Measurements from ENCODE around the gene CDON.
"Not testable (repeated sequence)": the region's sequence is repeated elsewhere in the genome, so short reads cannot be mapped to it uniquely, and the experiment has no call there.

CDON gene

DNA sequence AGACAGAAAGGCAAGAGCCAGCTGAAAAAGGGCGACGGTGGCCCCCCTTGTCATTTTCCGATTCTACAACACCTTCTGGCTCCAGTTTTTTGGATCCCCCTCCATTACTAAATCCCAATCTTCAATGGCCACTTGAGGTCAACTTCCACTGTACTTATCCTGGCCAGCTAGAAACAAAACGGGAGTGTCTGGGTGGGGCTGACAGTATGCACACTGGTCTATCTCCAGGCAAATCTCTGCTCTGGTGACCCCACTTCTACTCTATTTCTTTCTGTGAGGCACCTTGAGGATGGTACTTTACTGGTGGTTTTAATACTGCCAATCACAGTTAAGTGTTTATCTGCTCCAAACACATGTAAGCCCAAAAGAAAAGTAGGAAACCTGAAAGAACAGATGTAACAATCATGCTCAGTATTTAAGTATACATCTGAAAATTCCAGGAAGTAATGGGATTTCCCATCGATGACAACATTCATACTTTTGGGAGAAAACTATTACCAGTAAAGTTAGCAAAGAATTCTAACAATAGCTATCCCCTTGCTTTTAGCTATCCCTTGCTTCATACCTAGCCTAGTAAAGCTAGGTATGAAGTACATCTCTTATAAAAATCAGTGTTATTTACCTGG, 16.0 kb downstream of the CDON start:
- DNase-seq, result no peak

DNA sequence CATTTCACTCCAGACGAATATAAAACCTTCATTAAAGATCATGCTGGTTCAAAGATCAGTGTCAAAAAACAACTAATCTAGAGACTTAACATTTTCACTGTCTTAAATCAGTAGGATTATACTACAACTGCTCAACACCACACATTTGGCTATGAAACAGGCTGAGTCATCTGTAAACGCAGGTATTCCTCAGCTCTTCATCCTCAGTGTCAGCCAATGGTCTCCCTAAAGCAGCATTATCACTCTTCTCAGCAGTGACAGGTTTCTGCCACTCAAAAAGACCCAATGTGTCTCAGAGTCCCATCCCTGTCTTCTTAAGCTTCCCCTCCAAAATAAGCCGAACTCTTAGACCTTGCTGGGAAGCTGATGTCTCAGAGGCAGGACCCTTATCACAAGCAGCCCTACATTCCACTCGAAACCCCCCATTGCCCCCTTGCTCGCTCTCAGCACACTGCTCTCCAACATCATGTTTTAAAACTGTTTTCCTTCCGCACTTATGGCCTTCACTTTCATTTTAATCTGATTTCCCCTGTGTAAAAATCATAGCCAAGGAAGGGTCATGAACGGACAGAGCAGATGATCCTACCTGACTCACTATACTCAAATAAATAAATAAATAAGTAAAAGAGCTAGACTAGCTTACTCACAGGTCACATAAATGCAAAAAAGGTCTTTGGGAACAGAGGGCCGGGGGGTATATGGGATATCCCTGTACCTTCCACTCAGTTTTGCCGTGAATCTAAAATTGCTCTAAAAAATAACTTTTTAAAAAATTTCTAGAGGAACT, 23.0 kb downstream of the CDON start:
- no peak for DNase-seq

DNA sequence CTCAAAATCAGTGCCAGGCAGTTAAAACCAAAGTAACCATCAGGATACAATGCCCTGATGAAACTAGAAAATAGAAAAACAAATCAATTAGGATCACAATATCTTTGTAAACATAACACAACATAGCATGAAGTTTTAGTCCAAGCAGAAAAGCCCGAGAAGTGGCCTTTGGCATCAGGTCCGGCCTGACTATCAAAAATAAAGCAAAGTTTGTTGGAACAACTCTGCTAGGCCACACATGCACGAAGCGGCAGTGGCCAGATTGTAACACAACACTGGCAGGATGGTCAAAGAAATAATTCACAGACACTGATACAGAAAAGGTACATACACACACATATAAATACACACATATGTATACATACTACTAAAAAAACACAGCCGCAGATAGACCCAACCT, 26.9 kb downstream of the CDON start:
- DNase-seq, result no peak

DNA sequence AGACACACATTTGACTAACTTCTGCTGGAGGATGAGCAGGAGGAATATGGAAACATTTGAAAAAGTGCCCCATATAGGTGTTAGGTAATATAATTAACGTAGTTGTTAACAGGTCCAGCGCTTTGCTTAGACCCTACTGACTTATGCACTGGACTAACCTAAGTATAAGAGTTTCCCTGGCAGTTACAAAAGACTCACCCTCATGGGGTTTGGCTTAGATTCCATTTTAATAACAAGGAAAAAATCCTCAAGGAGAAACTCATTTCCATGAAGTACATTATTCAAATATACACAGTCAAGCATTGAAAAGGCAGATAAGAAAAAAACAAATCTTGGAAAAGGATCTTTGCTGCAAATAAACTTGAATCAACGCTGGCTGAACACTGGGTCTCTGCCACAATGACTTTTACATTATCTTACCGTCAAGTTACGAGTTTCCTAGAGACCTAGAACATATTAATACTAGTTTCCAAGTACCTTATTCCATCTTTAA, 27.7 kb downstream of the CDON start:
- DNase-seq, result no peak

DNA sequence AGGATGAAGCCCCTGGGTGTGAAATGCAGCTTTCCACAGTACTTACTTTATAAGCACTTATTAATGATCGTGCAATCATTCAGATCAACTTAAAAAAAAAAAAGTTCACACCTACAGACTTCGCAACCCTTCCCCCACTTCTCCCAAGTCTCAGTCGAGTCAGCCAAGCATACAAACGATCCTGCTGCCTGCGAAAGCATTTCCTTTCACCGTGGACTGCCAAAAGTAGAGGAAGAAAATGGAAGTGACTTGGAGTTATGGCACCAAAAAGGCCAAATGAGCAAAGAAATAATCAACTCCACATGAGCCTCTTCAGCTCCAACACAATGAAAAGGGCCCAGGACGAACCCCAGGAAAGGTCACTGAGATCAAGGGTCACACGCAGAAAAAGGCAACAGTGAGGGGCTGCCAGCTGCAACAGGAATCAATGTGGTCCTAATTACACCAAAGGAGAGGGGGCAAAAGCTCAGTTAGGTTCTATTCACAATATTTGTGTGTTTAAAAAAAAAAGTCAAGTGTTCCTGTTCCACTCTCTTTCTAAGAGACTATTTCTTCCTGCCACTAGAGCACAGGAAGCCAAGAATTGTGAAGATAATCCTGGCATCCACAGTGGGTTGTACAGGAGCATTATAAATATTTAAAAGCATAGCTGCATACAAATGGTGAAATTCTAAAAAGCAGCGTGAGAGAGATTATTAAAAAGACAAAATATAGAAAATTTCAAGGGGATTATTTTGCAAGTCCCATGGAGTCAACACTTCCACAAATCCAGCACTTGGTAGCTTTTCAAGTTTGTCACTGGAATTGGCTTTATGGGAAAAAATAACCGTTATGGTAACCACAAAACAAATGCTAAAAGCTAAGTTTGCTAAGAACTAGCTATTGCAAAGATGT, 28.4 kb downstream of the CDON start:
- no peak for DNase-seq

DNA sequence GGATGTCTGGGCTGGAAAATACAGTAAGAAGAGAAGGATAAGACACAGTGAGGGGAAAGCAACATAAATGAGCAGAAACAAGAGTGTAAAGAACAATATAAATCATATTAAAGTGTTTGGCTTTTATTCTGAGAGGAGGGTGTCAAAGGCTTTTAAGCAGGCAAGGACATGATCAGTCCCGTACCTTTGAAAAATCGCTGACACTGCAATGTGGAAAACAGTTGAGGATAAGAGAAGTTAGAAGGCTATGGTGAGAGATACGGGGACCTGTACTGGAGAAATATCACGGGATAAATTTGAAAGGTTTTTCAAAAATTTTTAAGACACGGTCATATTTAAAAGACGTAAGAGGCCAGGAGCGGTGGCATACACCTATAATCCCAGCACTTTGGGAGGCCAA, 30.3 kb downstream of the CDON start:
- DNase-seq, result no peak

DNA sequence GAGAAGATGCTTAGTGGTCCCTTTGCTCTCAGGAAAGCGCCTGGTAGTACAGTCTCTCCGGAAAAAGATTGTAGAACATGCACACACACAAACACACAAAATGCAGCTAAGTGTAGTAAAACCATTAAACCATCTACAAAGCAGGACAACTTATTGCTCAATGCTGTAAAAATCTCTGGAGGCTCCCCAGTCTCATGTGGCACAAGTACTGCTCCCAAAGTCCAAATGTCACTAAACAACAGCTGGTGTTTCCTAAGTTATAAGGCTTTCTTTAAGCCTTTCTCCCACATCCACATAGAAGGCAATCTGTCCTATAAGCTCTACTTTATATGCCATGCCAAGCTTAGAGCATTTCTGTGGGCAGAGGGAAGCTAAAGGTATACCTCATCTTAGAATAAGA, 32.9 kb downstream of the CDON start:
- no peak for DNase-seq

DNA sequence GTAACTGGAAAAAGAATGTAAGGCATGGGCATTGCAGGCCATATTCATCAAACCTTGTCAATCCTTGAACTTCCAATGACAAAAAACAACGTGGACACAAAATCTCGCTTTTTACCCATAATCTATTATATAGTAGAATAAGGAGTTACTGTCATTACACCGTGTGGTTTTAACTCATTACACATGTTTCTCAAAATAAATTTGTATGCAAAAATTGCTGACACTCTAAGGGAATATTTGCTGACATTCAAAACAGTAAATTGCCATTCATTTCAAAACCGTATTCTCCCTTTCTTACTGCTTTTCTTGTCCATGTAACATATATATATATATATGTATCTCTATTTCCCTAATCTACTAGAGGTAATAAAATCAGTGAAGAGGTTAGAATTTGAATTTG, 33.4 kb downstream of the CDON start:
- no peak for DNase-seq

DNA sequence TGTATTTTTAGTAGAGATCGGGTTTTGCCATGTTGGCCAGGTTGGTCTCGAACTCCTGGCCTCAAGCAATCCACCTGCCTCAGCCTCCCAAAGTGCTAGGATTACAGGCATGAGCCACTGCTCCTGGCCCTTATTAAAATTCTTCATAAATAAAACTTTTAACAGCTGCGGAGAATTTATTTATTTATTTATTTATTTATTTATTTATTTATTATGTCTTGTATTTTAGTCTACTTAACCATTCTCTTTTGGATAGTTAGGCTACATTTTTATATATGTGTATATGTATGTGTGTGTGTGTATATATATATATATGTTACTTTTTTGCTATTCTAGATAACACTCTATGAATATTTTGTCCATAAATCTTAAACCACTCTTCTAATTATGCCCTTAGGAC, 34.1 kb downstream of the CDON start:
- DNase-seq, result not testable (repeated sequence)

DNA sequence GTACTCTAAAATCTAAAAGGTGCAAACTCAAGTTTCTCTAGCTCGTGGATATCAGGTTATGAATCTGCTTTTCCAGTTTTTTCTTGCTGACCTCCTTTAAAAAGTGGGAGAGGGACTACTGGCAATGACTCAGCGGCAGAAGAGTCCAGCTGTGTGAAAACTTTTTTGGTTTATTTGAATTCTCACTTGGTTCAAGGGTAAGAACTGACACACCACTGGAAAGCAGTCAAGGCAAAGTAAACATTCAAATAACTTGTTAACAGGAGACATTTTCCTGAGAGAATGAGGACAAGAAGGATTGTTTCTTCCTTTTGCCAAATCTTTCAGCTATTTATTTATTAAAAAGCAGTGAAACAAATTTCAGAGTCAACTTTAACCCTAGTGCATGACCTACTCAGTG, 36.1 kb downstream of the CDON start:
- no peak for DNase-seq

DNA sequence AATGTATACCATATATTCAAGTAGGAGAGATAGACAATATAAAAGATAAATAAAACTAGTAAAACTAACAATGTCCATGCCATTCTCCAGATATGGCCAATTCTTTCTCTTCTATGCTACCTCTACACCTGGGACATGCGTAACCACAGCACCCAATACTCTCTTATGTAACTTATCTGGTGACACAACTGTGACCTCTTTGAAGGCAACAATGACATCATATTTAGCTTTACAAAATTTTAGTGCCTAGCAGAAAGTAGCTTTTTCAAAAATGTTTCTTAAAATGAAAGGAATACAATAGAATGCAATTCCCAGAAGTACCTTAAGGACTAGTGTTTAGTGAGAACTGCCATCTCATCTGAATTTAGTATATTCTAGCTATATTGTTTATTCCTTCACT, 36.8 kb downstream of the CDON start:
- DNase-seq, result no peak

DNA sequence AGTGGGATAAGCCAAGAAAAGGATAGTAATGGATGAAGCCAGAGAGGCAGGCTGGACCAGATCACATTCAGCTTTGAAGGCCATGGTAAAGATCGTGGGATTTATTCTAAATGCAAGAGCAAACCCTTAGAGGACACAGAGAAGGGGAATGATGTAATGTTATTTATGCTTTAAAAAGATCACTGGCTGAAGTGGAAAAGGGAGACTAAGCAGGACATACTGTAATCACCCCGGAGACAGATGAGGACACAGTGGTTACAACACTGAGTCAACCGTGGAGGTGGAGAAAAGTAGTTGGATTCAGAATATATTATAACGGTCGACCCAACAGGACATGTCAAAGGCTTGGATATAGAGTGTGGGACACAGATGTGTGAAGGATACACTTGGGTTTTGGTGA, 38.5 kb downstream of the CDON start:
- DNase-seq, result no peak

DNA sequence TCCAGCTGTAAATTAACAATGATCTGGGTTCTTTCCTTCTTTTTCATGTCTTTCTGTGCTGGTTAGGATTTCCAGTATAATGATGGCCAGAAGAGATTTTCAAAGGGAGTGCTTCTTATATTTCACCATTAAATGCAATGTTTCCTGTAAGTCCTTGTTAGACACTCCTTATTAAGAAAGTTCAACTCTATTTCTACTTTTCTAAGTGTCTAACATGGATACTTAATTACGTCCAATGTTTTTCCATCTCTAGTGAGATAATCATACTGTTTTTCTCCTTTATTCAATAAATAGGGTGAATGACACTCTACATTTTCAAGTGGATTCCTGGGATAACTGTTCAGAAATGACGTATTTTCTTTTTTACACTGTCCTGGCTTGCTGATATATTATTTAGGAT, 49.8 kb downstream of the CDON start:
- no peak for DNase-seq

DNA sequence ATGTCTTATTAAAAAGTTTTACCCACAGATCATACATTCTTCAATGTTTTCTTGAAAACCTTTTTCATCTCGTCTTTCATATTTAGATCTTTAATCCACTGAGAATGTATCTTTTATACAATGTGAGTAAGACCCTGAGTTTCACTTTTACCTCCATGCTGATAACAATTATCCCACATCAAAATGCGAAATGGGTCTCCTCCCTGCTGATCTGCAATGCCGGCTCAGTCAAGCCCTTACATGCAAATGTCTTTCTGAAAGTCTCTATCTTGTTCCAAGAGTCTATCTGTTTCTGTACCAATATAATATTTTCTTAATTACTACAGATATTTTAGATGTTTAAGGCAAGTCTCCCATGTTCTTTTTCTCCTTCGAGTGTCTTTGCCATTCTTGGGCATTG, 50.9 kb downstream of the CDON start:
- no peak for DNase-seq

DNA sequence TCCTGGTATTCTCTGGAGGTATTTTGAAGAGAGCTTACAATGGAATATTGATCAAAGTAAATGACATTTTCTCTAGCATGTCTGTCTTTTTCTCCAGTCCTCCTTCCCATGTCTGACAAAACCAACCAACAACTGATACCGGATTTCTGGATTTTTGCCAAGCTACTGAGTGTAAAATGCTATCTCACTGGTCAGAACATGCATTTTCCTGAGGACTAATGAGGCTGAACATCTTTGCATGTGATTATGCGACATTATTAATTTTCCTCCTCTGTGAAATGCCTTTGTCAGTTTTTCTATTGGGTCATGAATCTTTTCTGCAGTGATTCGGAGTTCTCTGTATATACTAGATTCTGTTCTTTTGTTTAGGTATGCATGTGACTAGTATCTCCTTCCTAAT, 51.4 kb downstream of the CDON start:
- no peak for DNase-seq

DNA sequence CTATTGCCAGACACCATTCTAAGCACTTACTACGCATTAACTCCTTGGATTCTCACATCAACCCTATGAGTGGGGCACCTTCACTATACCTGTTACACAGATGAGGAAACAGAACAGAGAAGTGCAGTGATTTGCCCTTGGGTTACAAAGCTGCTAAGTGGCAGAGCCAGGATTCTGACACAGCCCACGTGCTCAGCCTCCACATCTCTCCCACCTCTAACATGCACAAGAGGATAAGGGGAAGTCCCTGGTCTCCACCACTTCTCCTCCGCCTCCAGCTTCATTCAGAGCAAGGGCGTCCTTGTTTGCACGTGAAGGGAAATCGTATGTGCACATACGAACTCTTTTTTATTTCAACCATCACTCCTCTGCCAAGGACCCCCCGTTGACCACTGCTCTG, 53.7 kb downstream of the CDON start:
- no peak for DNase-seq

DNA sequence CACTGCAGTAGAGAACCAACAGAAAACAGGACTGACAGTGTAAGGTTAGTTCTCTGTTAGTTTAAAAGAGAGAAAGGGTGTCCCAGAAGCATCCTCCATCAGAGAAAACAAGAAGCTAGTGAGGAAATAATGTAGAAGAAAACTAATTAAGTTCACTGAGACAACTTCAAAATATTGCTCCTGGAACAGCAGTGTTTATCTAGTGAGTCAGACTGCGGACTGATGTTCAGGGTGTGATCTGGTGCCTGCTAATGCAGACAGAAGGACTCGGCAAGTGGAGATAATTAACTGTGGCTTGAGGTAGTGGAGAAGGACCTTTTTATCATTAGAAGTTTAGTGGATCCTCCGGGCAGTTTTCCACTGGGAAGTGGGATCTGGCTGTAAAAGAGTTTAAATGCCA, 55.4 kb downstream of the CDON start:
- no peak for DNase-seq

DNA sequence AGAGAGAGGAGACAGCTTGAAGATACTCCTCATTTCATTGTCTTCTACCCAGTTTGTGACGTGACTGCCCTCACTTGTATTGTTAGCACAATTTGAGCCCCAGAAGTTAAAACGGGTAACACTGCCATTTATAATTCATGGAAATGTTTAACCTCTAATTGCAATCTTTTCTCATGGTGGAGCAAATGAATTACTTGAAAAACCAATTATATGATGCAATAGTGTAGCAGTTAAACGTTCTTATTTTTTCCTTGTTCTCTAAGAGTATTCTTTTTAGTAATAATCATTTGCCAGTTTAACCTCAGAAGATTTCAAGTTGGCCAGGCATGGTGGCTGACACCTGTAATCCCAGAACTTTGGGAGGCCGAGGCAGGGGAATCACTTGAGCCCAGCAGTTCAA, 56.6 kb downstream of the CDON start:
- no peak for DNase-seq

DNA sequence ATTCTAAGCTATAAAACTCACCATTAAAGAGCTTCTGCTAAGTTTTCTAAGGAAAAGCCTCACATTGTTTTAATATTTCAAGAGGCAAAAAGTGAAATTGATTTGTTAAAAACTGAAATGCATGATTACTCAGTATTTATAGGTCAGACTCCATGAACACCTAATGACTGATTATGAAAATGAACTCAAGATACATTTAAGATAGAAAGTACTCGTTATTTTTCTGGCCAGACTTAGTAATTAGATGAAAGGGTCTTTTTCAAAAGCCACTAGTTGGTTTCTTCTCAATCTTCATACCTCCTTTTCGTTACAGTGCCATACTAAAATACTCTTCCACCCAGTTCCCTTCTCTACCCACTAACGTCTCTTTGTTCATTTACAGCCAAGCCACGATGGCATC, 60.5 kb downstream of the CDON start:
- DNase-seq, result no peak

DNA sequence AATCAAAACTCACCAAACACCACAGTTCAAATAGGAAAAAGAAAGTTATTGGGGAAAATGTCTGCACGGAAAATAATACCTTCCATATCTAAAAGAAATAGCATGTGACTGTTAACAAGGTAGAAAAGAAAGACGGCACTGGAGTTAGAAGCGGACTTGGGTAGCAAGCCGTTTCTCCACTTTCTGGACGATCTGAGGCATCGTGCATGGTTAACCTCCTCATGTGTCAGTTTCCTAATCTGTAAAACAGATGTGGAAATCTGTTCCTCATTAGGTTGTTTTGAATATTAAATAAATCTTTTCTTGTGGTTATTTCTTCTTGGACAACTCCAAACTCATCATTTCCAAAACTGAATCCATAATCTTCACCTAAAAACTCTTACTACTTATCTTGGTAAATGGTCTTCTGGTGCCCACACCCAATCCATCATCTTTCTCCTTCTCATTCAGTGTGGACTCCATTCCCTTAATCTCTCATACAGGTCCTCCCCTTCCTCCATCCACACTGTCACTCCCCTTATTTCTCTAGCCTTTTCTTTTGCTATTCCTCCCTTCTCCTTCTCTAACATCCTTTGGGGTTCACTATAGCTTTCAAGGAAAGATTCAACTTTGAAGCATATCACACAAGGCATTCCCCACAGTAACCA, 63.3 kb downstream of the CDON start:
- DNase-seq, result no peak

DNA sequence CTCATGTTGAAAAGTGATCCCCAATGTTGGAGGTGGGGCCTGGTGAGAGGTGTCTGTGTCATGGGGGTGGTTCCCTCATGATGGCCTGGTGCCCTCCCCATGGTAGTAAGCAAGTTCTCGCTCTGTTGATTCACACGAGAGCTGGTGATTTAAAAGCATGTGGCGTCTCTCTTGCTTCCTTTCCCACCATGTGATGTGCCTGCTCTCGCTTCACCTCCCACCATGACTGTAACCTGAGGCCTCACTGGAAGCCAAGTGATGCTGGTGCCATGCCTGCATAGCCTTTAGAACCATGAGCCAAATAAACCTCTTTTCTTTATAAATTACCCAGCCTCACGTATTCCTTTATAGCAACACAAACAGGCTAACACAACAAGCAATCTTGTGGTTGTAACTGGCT, 64.4 kb downstream of the CDON start:
- no peak for DNase-seq

DNA sequence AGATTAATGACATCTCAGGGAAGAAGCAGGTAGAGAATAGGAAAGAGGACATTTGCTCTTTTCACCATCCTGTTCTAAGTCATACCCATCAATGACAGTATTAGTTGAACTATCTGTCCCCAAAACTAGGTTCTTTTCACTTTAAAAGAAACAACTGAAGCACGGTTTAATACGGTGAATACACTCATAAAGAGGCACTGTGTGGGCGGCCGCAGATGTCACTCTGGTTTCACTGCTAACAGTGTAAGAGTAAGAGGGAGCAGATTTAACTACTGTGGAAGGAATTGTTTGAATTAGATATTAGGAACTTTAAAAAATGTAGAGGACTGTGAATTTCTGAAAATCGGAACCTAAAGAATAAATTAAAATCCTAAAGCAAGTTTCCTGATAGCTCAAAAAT, 67.4 kb downstream of the CDON start:
- DNase-seq, result no peak

DNA sequence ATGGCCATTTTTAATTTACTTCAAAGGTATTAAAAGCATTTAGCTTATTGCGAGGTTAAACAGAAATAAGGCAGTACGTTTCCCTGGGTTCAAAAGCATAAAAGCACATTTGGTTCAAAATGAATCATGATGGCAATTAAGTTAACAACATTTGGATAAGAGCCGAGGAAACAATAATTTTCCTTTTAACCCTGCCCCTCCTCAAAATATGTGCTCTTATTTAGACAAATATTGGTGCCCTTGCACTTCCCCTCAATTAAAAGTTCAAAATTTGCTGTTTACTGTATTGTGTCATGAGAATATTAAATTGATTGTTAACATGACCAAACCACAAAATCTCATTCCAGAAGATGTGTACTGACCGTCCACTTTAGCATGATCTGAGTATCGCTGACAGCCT, 68.2 kb downstream of the CDON start:
- DNase-seq, result no peak
